ENCODE results near the gene MLLT10. TPM values are rescaled to one million over a fixed set of nuclear protein-coding genes. Genes with fewer than 3 reads are reported as not detected.

Gene MLLT10
- total and polyA plus RNA-seq, 2 of the 8 experiments (the other 6 are each of a cell fraction or from before 2014, with no cell fraction given) = 53.1 to 62.1 TPM

DNA sequence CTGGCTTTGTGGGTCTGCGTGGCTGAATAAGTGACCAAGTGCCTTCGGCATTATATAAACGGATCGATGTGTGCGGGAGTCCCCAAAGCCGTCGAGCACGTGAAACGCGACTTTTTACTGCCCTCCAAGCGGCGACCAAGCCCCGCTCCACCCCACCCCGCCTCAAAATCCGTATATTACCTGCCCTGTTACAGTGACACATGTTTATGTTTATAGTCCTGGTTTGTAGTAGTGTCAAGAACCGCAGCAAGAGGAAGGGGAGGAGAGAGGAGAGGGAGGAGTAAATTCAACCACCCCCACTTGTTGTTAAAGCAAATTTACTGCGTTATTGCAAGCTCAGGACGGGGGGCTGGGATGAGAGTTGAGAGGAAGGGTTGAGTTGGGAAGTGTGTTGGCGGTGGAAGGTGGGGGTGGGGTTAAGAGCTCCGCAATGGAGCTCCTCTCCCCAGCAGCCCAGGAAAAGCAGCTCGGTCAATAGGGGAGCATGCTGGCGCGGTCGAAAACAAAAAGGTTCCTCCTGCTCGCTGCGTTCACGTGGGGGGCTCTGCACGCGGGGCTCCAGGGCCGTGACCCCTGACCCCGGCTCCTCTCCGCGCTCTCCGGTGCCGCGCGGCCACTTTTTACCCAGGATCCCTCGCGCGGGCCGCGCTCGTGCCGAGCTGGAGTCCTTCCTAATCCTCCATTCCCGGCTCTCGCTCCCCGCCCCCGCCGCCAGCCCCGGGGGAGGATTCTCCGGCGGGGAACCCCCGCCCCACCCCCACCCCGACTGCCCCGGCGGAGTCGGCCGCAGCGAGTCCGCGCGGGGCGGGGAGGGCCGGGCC is 8.5 kb upstream of the MLLT10 start, which contains the start of gene SKIDA1 (continued):
- TF ChIP-seq TBP (IDR thresholded peaks at IDR 0.05; ENCODE audit: low read depth, low read length) (peak; percentile 56; the same call in 1 of the 2 replicates), EGR1 (IDR thresholded peaks at IDR 0.05; ENCODE audit: borderline replicate concordance, low read depth, low read length) (peak; percentile 70; the same call in 1 of the 2 replicates), EP300 (IDR thresholded peaks at IDR 0.05; ENCODE audit: borderline replicate concordance in 1 of 2, low read depth in 2 of 2, low read length in 2 of 2) (no peak), MAFK (IDR thresholded peaks at IDR 0.05; ENCODE audit: low read depth, low read length) (no peak), ASH2L (IDR thresholded peaks at IDR 0.05; ENCODE audit: low read length) (peak; percentile 74), NRF1 (IDR thresholded peaks at IDR 0.05; ENCODE audit: low read depth, low read length) (no peak), ZNF274 (IDR thresholded peaks at IDR 0.05; ENCODE audit: borderline replicate concordance, extremely low read depth, low read length) (no peak), TCF12 (IDR thresholded peaks at IDR 0.05; ENCODE audit: low read depth, low read length) (peak; percentile 52; the same call in 1 of the 2 replicates)
- TF ChIP-seq, protein P1, sequence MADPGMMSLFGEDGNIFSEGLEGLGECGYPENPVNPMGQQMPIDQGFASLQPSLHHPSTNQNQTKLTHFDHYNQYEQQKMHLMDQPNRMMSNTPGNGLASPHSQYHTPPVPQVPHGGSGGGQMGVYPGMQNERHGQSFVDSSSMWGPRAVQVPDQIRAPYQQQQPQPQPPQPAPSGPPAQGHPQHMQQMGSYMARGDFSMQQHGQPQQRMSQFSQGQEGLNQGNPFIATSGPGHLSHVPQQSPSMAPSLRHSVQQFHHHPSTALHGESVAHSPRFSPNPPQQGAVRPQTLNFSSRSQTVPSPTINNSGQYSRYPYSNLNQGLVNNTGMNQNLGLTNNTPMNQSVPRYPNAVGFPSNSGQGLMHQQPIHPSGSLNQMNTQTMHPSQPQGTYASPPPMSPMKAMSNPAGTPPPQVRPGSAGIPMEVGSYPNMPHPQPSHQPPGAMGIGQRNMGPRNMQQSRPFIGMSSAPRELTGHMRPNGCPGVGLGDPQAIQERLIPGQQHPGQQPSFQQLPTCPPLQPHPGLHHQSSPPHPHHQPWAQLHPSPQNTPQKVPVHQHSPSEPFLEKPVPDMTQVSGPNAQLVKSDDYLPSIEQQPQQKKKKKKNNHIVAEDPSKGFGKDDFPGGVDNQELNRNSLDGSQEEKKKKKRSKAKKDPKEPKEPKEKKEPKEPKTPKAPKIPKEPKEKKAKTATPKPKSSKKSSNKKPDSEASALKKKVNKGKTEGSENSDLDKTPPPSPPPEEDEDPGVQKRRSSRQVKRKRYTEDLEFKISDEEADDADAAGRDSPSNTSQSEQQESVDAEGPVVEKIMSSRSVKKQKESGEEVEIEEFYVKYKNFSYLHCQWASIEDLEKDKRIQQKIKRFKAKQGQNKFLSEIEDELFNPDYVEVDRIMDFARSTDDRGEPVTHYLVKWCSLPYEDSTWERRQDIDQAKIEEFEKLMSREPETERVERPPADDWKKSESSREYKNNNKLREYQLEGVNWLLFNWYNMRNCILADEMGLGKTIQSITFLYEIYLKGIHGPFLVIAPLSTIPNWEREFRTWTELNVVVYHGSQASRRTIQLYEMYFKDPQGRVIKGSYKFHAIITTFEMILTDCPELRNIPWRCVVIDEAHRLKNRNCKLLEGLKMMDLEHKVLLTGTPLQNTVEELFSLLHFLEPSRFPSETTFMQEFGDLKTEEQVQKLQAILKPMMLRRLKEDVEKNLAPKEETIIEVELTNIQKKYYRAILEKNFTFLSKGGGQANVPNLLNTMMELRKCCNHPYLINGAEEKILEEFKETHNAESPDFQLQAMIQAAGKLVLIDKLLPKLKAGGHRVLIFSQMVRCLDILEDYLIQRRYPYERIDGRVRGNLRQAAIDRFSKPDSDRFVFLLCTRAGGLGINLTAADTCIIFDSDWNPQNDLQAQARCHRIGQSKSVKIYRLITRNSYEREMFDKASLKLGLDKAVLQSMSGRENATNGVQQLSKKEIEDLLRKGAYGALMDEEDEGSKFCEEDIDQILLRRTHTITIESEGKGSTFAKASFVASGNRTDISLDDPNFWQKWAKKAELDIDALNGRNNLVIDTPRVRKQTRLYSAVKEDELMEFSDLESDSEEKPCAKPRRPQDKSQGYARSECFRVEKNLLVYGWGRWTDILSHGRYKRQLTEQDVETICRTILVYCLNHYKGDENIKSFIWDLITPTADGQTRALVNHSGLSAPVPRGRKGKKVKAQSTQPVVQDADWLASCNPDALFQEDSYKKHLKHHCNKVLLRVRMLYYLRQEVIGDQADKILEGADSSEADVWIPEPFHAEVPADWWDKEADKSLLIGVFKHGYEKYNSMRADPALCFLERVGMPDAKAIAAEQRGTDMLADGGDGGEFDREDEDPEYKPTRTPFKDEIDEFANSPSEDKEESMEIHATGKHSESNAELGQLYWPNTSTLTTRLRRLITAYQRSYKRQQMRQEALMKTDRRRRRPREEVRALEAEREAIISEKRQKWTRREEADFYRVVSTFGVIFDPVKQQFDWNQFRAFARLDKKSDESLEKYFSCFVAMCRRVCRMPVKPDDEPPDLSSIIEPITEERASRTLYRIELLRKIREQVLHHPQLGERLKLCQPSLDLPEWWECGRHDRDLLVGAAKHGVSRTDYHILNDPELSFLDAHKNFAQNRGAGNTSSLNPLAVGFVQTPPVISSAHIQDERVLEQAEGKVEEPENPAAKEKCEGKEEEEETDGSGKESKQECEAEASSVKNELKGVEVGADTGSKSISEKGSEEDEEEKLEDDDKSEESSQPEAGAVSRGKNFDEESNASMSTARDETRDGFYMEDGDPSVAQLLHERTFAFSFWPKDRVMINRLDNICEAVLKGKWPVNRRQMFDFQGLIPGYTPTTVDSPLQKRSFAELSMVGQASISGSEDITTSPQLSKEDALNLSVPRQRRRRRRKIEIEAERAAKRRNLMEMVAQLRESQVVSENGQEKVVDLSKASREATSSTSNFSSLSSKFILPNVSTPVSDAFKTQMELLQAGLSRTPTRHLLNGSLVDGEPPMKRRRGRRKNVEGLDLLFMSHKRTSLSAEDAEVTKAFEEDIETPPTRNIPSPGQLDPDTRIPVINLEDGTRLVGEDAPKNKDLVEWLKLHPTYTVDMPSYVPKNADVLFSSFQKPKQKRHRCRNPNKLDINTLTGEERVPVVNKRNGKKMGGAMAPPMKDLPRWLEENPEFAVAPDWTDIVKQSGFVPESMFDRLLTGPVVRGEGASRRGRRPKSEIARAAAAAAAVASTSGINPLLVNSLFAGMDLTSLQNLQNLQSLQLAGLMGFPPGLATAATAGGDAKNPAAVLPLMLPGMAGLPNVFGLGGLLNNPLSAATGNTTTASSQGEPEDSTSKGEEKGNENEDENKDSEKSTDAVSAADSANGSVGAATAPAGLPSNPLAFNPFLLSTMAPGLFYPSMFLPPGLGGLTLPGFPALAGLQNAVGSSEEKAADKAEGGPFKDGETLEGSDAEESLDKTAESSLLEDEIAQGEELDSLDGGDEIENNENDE (IDR thresholded peaks at IDR 0.05; ENCODE audit: insufficient replicate concordance, low read length) = no peak
